OCI-LY7 (cell line): ENCODE data around the gene TMEM135.

Experiments
- EZH2phosphoT487 ChIP-seq: fragments of 200-600 bp; sonication (generic); IDR thresholded peaks from 2 replicates; pipeline ENCODE4 v1.6.1; 2018; ENCODE audit warnings: low read depth, borderline replicate concordance, mild to moderate bottlenecking, mixed run types, antibody characterized with exemption, low read length, moderate library complexity, mixed read lengths
- TF ChIP-seq, protein P1 (sequence below): fragments of 200-600 bp; sonication (generic); conservative IDR thresholded peaks from 2 replicates; pipeline ENCODE4 v1.5.1; 2014; ENCODE audit warnings: mild to moderate bottlenecking, antibody characterized with exemption, low read length, moderate library complexity, mixed read lengths

DNA sequence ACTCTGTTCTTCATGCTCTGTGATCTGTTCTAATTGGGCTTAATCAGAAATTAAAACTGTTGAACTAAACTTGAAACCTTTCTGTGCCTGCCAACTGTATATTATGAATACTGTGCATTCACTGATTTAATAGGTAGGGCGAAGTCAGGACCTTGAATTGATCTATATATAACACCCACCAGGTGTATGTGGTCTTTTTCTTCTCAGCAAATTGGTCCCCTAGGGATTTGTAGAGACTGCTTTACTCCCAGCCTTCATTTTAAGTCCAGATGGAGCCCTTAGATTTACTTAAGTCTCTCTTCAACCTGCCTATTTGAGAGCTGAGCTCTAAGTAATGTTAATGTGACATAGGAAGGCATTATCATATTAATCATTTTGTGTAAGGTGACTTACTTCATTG lies 257.5 kb downstream of the TMEM135 start:
- TF ChIP-seq, protein P1, sequence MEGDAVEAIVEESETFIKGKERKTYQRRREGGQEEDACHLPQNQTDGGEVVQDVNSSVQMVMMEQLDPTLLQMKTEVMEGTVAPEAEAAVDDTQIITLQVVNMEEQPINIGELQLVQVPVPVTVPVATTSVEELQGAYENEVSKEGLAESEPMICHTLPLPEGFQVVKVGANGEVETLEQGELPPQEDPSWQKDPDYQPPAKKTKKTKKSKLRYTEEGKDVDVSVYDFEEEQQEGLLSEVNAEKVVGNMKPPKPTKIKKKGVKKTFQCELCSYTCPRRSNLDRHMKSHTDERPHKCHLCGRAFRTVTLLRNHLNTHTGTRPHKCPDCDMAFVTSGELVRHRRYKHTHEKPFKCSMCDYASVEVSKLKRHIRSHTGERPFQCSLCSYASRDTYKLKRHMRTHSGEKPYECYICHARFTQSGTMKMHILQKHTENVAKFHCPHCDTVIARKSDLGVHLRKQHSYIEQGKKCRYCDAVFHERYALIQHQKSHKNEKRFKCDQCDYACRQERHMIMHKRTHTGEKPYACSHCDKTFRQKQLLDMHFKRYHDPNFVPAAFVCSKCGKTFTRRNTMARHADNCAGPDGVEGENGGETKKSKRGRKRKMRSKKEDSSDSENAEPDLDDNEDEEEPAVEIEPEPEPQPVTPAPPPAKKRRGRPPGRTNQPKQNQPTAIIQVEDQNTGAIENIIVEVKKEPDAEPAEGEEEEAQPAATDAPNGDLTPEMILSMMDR: no peak
- no peak for TF ChIP-seq EZH2phosphoT487
